Epithelial cell of esophagus (primary cell): ENCODE results near the gene LCMT2.
"Not testable (repeated sequence)": the region's sequence is repeated elsewhere in the genome, so short reads cannot be mapped to it uniquely, and the experiment has no call there.

ENCODE experiments used
- DNase-seq: peaks from one replicate; pipeline ENCODE4 v3.0.0; 2010; ENCODE audit warnings: low read depth
- H3K4me3 ChIP-seq: 2 replicates; pipeline ENCODE4 v1.5.1; 2011; ENCODE audit warnings: mild to moderate bottlenecking, low read length, control low read depth
- CTCF ChIP-seq: IDR thresholded peaks from 2 replicates; pipeline ENCODE4 v1.5.1; 2011; ENCODE audit warnings: low read depth, mild to moderate bottlenecking, low read length, control low read depth, inconsistent platforms; ENCODE audit not compliant: insufficient read depth; ENCODE audit errors: missing control alignments

Gene LCMT2

GRCh38 chr15:43292375-43293078 lies 37.8 kb downstream of the LCMT2 start:
- H3K4me3 ChIP-seq = no peak overlapping the region
- no peak for TF ChIP-seq CTCF
- no peak for DNase-seq

- DNase-seq, H3K4me3 ChIP-seq: not testable (repeated sequence)
Measured at GRCh38 chr15:43289656-43290055, 40.7 kb downstream of the LCMT2 start.

- H3K4me3 ChIP-seq = no peak overlapping the region
- no peak for TF ChIP-seq CTCF
- no peak for DNase-seq
Measured at GRCh38 chr15:43287254-43287653, 43.1 kb downstream of the LCMT2 start.

GRCh38 chr15:43286074-43286473 lies 44.3 kb downstream of the LCMT2 start:
- no peak overlapping the region for H3K4me3 ChIP-seq
- DNase-seq = no peak
- TF ChIP-seq CTCF = no peak

- no peak overlapping the region for H3K4me3 ChIP-seq
- DNase-seq = peak; percentile 71
Measured at GRCh38 chr15:43285609-43286037, 44.8 kb downstream of the LCMT2 start.

GRCh38 chr15:43283526-43283925 lies 46.8 kb downstream of the LCMT2 start:
- H3K4me3 ChIP-seq = no peak overlapping the region
- no peak for TF ChIP-seq CTCF
- DNase-seq = no peak

More at GRCh38 chr15:43285609-43286037, 44.8 kb downstream of the LCMT2 start:
- peak; percentile 79 for TF ChIP-seq CTCF

GRCh38 chr15:43281926-43282602 lies 48.3 kb downstream of the LCMT2 start:
- TF ChIP-seq CTCF = no peak
- no peak for DNase-seq
- no peak overlapping the region for H3K4me3 ChIP-seq
